OCI-LY1 (cell line): ENCODE data around the gene RPL37A.

Source experiments
- EZH2 ChIP-seq: fragments of 200-600 bp; sonication (generic), shearing (Covaris generic); IDR thresholded peaks from 2 replicates; pipeline ENCODE4 v1.8.0; 2017; ENCODE audit warnings: borderline replicate concordance, mixed run types, mild to moderate bottlenecking, antibody characterized with exemption, low read length, moderate library complexity, mixed read lengths
- TF ChIP-seq, protein P1 (sequence below): fragments of 200-600 bp; sonication (generic), shearing (Covaris generic); IDR thresholded peaks from 2 replicates; pipeline ENCODE4 v1.5.1; 2017; ENCODE audit warnings: mild to moderate bottlenecking, antibody characterized with exemption, low read length, moderate library complexity, mixed read lengths

DNA sequence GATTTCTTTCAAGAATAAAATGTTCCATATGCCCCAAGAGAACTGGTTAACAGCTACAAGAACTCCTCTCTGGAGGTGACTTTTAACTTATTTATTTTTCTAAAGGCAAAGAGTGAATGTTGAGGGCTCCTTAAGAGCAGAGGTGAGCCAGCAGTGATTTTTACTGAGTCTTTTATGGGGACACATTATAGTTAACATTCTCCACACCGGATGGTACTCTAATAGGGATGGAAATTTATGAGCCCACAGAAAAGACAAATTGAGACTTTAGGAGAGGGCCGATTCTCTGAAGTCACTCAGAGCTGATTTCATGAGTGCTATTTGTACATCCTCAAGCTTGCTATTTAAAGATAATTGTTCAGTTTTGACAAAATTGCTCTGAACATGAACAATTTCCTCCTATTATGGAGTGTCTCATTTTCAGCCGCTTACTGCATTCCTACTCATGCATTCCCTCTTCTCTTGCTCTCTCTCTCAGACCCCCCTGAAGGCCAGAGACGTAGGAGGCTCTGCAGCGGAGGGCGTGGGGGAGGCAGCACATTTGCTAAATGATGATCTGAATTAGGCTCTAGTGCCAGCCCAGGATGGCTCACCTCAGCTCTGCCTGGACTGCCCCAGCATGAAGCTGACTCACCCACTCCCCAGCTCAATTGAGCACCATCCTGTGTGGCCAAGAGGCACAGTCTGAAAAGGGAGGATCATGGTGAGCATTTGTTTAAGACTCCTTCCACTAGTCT, 5.9 kb upstream of the RPL37A start:
- TF ChIP-seq, protein P1, sequence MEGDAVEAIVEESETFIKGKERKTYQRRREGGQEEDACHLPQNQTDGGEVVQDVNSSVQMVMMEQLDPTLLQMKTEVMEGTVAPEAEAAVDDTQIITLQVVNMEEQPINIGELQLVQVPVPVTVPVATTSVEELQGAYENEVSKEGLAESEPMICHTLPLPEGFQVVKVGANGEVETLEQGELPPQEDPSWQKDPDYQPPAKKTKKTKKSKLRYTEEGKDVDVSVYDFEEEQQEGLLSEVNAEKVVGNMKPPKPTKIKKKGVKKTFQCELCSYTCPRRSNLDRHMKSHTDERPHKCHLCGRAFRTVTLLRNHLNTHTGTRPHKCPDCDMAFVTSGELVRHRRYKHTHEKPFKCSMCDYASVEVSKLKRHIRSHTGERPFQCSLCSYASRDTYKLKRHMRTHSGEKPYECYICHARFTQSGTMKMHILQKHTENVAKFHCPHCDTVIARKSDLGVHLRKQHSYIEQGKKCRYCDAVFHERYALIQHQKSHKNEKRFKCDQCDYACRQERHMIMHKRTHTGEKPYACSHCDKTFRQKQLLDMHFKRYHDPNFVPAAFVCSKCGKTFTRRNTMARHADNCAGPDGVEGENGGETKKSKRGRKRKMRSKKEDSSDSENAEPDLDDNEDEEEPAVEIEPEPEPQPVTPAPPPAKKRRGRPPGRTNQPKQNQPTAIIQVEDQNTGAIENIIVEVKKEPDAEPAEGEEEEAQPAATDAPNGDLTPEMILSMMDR, result no peak
- no peak for TF ChIP-seq EZH2
